ENCODE measurements around the gene PIGN.

Gene PIGN

GRCh38 chr18:62098960-62099359 lies 87.9 kb downstream of the PIGN start:
- TF ChIP-seq, protein P1, sequence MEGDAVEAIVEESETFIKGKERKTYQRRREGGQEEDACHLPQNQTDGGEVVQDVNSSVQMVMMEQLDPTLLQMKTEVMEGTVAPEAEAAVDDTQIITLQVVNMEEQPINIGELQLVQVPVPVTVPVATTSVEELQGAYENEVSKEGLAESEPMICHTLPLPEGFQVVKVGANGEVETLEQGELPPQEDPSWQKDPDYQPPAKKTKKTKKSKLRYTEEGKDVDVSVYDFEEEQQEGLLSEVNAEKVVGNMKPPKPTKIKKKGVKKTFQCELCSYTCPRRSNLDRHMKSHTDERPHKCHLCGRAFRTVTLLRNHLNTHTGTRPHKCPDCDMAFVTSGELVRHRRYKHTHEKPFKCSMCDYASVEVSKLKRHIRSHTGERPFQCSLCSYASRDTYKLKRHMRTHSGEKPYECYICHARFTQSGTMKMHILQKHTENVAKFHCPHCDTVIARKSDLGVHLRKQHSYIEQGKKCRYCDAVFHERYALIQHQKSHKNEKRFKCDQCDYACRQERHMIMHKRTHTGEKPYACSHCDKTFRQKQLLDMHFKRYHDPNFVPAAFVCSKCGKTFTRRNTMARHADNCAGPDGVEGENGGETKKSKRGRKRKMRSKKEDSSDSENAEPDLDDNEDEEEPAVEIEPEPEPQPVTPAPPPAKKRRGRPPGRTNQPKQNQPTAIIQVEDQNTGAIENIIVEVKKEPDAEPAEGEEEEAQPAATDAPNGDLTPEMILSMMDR (IDR thresholded peaks at IDR 0.05) = no peak
- Histone ChIP-seq H3K27me3 (no peaks in the 10 kb centered on the region), H3K9me3 (no peaks in the 10 kb centered on the region), H3K36me3 (peaks cover 4% of the 10 kb centered on the region), H3K4me1 (ENCODE audit: control insufficient read depth in 1 of 2, insufficient read depth in 1 of 2, low read depth in 1 of 2, low read length in 1 of 2) (peaks cover 4 to 23% of the 10 kb centered on the region in 2 experiments), H3K4me3 (ENCODE audit: low read depth in 1 of 2, low read length in 1 of 2) (no peak overlapping the region), H3K27ac (no peak overlapping the region)

GRCh38 chr18:62097698-62098097 lies 89.2 kb downstream of the PIGN start:
- H3K27me3 ChIP-seq = no peaks in the 10 kb centered on the region
- no peaks in the 10 kb centered on the region for H3K9me3 ChIP-seq
- H3K4me1 ChIP-seq (ENCODE audit: control insufficient read depth in 1 of 2, insufficient read depth in 1 of 2, low read depth in 1 of 2, low read length in 1 of 2) = peaks cover 4 to 18% of the 10 kb centered on the region in 2 experiments
- H3K27ac ChIP-seq = no peak overlapping the region
- TF ChIP-seq, protein P1 (IDR thresholded peaks at IDR 0.05) = no peak
- no peak overlapping the region for H3K4me3 ChIP-seq (ENCODE audit: low read depth in 1 of 2, low read length in 1 of 2)
- peaks cover 4% of the 10 kb centered on the region for H3K36me3 ChIP-seq

DNA sequence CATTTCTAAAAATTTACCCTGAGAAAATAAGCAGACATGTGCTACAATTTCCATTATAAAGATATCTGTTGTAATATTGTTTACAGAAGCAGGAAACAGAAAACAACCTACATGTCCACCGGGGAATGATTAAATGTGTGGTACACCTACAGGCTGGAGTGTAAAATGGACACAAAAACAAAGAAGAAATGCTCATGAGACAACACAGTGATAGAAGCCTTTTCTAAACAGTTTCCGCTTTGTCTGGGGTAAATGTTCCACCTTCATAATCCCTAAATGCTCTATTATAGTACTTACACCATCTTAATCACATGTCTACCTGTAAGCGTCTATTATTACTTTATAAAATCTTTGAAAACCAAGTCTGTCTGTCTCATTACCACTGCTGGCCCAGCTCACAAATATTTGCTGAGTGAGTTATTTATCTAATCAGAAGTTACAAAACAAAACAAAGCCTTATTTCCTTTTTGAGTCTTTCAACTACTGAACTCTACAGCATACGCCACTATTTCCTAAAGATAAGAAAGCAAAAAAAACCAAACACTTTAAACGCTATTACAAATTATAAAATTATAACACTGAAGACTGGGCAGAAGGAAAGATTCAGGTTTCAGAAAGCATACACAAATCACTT lies 95.3 kb downstream of the PIGN start:
- Histone ChIP-seq H3K36me3 (no peaks in the 10 kb centered on the region), H3K4me1 (ENCODE audit: control insufficient read depth in 1 of 2, insufficient read depth in 1 of 2, low read depth in 1 of 2, low read length in 1 of 2) (no peaks in the 10 kb centered on the region), H3K27me3 (no peaks in the 10 kb centered on the region), H3K4me3 (ENCODE audit: low read depth in 1 of 2, low read length in 1 of 2) (no peak overlapping the region), H3K9me3 (no peaks in the 10 kb centered on the region), H3K27ac (no peak overlapping the region)
- TF ChIP-seq, protein P1 (IDR thresholded peaks at IDR 0.05) = no peak

- Histone ChIP-seq H3K27ac (no peak overlapping the region), H3K4me1 (ENCODE audit: control insufficient read depth in 1 of 2, insufficient read depth in 1 of 2, low read depth in 1 of 2, low read length in 1 of 2) (no peaks in the 10 kb centered on the region), H3K27me3 (no peaks in the 10 kb centered on the region), H3K4me3 (ENCODE audit: low read depth in 1 of 2, low read length in 1 of 2) (no peak overlapping the region), H3K9me3 (no peaks in the 10 kb centered on the region), H3K36me3 (no peaks in the 10 kb centered on the region)
- TF ChIP-seq, protein P1 (IDR thresholded peaks at IDR 0.05) = no peak
These were observed 97.7 kb downstream of the PIGN start for GRCh38 chr18:62089174-62089573.

GRCh38 chr18:62088156-62088555 lies 98.7 kb downstream of the PIGN start:
- no peaks in the 10 kb centered on the region for H3K9me3 ChIP-seq
- TF ChIP-seq, protein P1 (IDR thresholded peaks at IDR 0.05) = no peak
- H3K36me3 ChIP-seq = no peaks in the 10 kb centered on the region
- H3K4me3 ChIP-seq (ENCODE audit: low read depth in 1 of 2, low read length in 1 of 2) = no peak overlapping the region
- no peaks in the 10 kb centered on the region for H3K27me3 ChIP-seq
- H3K27ac ChIP-seq = no peak overlapping the region
- no peaks in the 10 kb centered on the region for H3K4me1 ChIP-seq (ENCODE audit: control insufficient read depth in 1 of 2, insufficient read depth in 1 of 2, low read depth in 1 of 2, low read length in 1 of 2)

Measured in neutrophil (primary cell).